Esophagus squamous epithelium (tissue), 5 donors: Measurements from ENCODE around the gene POC1A. TPM values are rescaled to one million over a fixed set of nuclear protein-coding genes. Genes with fewer than 3 reads are reported as not detected.

Experiments used
- DNase-seq: peaks from one replicate; lab custom pipeline; 2025; lab: John Stamatoyannopoulos, UW
- H3K27ac ChIP-seq, 4 donors: fragments of 200-600 bp; sonication (generic); one replicate each; pipeline ENCODE4 v1.5.1; 2016 to 2019; ENCODE audit warnings: mild to moderate bottlenecking in 1 of 4
- H3K27me3 ChIP-seq, 4 donors: fragments of 200-600 bp; sonication (generic); 1 replicate in 3 of 4; 2 replicates in 1 of 4; pipeline versions ENCODE4 v1.5.1 to v1.6.0; 2017 to 2021; ENCODE audit warnings: antibody characterized with exemption in 1 of 4
- H3K36me3 ChIP-seq, 3 donors: fragments of 200-600 bp; sonication (generic); one replicate each; pipeline ENCODE4 v1.5.1; 2016 to 2019
- H3K4me1 ChIP-seq, 3 donors: fragments of 200-600 bp; sonication (generic); one replicate each; pipeline ENCODE4 v1.5.1; 2017 to 2019
- H3K4me3 ChIP-seq, 4 donors: fragments of 200-600 bp; sonication (generic); 1 replicate in 3 of 4; 2 replicates in 1 of 4; pipeline ENCODE4 v1.5.1; 2016 to 2019; ENCODE audit warnings: mild to moderate bottlenecking in 2 of 4, moderate library complexity in 1 of 4
- H3K9me3 ChIP-seq, 3 donors: fragments of 200-600 bp; sonication (generic); one replicate each; pipeline ENCODE4 v1.5.1; 2016 to 2019
- CTCF ChIP-seq, 6 experiments: fragments of 450-650 bp in 4 of 6; fragments of 200-600 bp in 2 of 6; sonication (generic) in 2 of 6; IDR thresholded peaks; one replicate each; pipeline ENCODE4 v1.5.1; 2016 to 2019; ENCODE audit warnings: antibody characterized with exemption in 6 of 6, mild to moderate bottlenecking in 4 of 6, moderate library complexity in 4 of 6
- POLR2A ChIP-seq, 4 donors: fragments of 450-650 bp; IDR thresholded peaks; one replicate each; pipeline ENCODE4 v1.6.1; 2017; ENCODE audit warnings: antibody characterized with exemption in 4 of 4, mild to moderate bottlenecking in 4 of 4, moderate library complexity in 3 of 4
- WGBS, 2 donors: methylation state at CpG; one replicate each; pipeline ENCODE4 v1.1.5; 2018; 5-methylcytosine and 5-hydroxymethylcytosine counted together
- intact Hi-C: fragments of 100-400 bp; cut with DNase I; formaldehyde crosslinking; loops from one replicate; pipeline ENCODE4 v1.15.0; 2022
- total RNA-seq, 4 donors: library from RNA; depleted of rRNA; stranded (reverse); fragments of >200 nt; gene quantifications; one replicate each; pipeline ENCODE4 v1.1.0, GENCODE V29; 2016
- donor health status: DM: yes; HTN: yes; CAD: no.

The POC1A gene
- total RNA-seq, 4 donors from 2014 or later = 2.7 to 10.3 (median 4.8) TPM

GRCh38 chr3:52097851-52098507 is 56.2 kb downstream of the POC1A start:
- no peak overlapping the region for H3K4me3 ChIP-seq
- WGBS, 2 donors = 94% methylated on average over 2 of the region's 2 CpGs; no CpG with 5 or more reads in 1 of the 2 donors
- H3K27ac ChIP-seq = no peak overlapping the region
- no peak for DNase-seq
- H3K27me3 ChIP-seq = no peaks in the 10 kb centered on the region
- H3K36me3 ChIP-seq = no peaks in the 10 kb centered on the region
- intact Hi-C loops = no loop called here
- H3K4me1 ChIP-seq = no peaks in the 10 kb centered on the region
- no peaks in the 10 kb centered on the region for H3K9me3 ChIP-seq
- no peak for TF ChIP-seq CTCF (IDR thresholded peaks at IDR 0.05)
- no peak for TF ChIP-seq POLR2A (IDR thresholded peaks at IDR 0.05)

DNA sequence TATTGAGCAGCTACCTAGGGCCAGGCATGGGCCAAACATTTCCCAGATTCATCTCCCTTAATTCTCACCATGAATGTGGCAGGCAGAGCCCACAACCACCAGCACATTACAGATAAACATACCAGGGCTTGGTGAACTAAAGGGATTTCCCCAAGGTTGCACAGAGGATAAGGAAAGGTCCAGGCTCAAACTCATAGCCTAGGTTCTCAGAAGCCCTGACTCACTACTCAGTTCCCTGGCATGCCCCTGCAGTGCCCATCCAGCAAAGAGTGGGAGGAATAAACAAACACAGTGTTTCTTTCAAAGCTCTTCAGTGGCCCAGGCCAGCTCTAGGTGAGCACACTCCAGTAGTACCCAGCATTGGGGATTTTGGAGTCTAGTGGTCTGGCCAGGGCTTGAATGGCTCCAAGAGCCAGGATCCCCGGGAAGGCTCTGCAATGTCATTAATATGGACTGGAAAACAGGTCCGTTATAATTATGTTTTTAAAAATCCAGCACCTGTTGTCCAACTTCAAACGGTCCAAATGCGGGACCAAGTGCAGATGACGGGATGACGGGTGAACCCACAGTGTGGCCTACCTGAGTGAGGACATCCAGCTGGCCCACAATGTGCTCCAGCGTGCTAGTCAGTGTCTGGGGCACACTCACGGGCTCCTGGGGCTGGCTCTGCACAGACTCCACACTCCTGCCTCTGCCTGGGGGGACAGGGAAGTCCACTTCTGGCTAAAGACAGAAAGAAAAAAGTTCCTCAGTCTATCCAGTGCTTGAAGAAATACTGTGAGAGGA is 58.0 kb downstream of the POC1A start:
- intact Hi-C loops = no loop called here
- Histone ChIP-seq H3K4me1 (peaks cover 0 to 5% (median 0%) of the 10 kb centered on the region in 3 donors), H3K27me3 (no peaks in the 10 kb centered on the region), H3K27ac (no peak overlapping the region), H3K36me3 (no peaks in the 10 kb centered on the region), H3K9me3 (no peaks in the 10 kb centered on the region), H3K4me3 (no peak overlapping the region)
- DNase-seq = no peak
- TF ChIP-seq POLR2A (IDR thresholded peaks at IDR 0.05) (no peak), CTCF (IDR thresholded peaks at IDR 0.05) (no peak)
- WGBS, 2 donors = 83 to 97% methylated on average over 7 to 8 of the region's 8 CpGs

GRCh38 chr3:52094571-52095485 is 59.4 kb downstream of the POC1A start:
- Histone ChIP-seq H3K4me3 (no peak overlapping the region), H3K9me3 (no peaks in the 10 kb centered on the region), H3K36me3 (no peaks in the 10 kb centered on the region), H3K27ac (no peak overlapping the region), H3K27me3 (no peaks in the 10 kb centered on the region), H3K4me1 (peaks cover 0 to 18% (median 6%) of the 10 kb centered on the region in 3 donors)
- TF ChIP-seq POLR2A (IDR thresholded peaks at IDR 0.05) (no peak), CTCF (IDR thresholded peaks at IDR 0.05) (no peak)
- 92 to 97% methylated on average over 7 to 8 of the region's 11 CpGs for WGBS, 2 donors
- DNase-seq = no peak
- intact Hi-C loops = no loop called here

DNA sequence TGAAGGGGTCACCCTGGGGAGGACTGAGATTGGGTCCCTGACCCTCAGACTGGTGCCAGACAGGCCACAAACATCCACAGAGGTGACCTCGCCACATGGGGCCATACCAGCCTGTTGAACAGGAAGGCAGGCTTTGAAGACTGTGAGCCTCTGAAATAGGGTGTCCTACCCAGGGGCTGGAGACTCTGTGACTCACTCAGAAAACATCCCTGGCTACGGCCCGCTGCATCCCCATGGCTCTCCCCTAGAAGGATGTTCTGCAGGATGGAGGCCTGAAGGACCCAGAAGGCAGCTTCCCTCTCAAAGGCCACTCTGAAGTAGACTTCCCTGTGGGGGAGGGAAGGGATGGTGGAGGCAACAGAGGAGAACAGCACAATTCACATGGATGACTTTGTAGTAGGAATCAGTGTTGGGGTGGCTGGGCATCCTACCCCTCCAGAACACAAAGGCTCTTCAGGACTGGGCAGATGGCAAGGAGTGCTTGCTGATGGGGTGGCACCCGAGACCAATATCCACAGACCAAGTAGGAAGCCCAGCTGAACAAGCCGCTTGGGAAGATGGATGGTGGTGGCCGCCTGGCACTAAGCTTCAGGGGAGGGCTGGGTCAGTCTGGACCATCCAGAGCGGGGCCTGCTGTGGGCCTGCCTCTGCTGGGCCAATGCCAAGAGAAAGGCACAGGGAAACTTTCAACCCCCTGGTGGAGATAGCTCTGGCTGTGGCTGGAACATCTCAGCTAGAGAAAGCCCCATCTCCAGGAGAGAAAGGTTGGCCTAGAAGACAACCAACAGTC is 60.3 kb downstream of the POC1A start:
- Histone ChIP-seq H3K27me3 (no peaks in the 10 kb centered on the region), H3K36me3 (no peaks in the 10 kb centered on the region), H3K4me3 (no peak overlapping the region), H3K4me1 (peaks cover 0 to 27% (median 6%) of the 10 kb centered on the region in 3 donors), H3K27ac (no peak overlapping the region), H3K9me3 (no peaks in the 10 kb centered on the region)
- no peak for DNase-seq
- TF ChIP-seq CTCF (IDR thresholded peaks at IDR 0.05) (no peak), POLR2A (IDR thresholded peaks at IDR 0.05) (no peak)
- WGBS, 2 donors = 78 to 93% methylated on average over 4 to 5 of the region's 7 CpGs
- intact Hi-C loops = no loop called here
